H9 (cell line): ENCODE data around the gene TMEM92. TPM values are rescaled to one million over a fixed set of nuclear protein-coding genes. Genes with fewer than 3 reads are reported as not detected.

Experiments used
- DNase-seq: peaks from one replicate; pipeline ENCODE4 v3.0.0-alpha.2; 2017
- H2AFZ ChIP-seq: one replicate; pipeline ENCODE4 v1.6.1; 2013; ENCODE audit warnings: mild to moderate bottlenecking, low read length, control low read depth, moderate library complexity
- H2AK5ac ChIP-seq: 2 replicates; pipeline ENCODE4 v1.6.1; 2013; ENCODE audit warnings: low read length, control low read depth, mixed read lengths; ENCODE audit not compliant: insufficient read length
- H2BK120ac ChIP-seq: one replicate; pipeline ENCODE4 v1.6.1; 2013; ENCODE audit warnings: low read depth, mild to moderate bottlenecking, low read length, control low read depth, inconsistent platforms; ENCODE audit not compliant: poor library complexity, severe bottlenecking
- H2BK12ac ChIP-seq: 2 replicates; pipeline ENCODE4 v1.6.1; 2013; ENCODE audit warnings: low read length, control low read depth, mixed read lengths, low read depth; ENCODE audit not compliant: insufficient read length
- H2BK15ac ChIP-seq: 2 replicates; pipeline ENCODE4 v1.6.1; 2013; ENCODE audit warnings: low read depth, low read length, control low read depth
- H2BK20ac ChIP-seq: one replicate; pipeline ENCODE4 v1.6.1; 2013; ENCODE audit warnings: low read depth, mild to moderate bottlenecking, low read length, control low read depth, inconsistent platforms; ENCODE audit not compliant: poor library complexity, severe bottlenecking
- H2BK5ac ChIP-seq: 2 replicates; pipeline ENCODE4 v1.6.1; 2013; ENCODE audit warnings: low read length, control low read depth, mixed read lengths; ENCODE audit not compliant: insufficient read length
- H3K14ac ChIP-seq: 2 replicates; pipeline ENCODE4 v1.6.1; 2013; ENCODE audit warnings: low read length, control low read depth; ENCODE audit not compliant: insufficient read depth
- H3K18ac ChIP-seq: 2 replicates; pipeline ENCODE4 v1.6.1; 2013; ENCODE audit warnings: low read depth, mild to moderate bottlenecking, mixed read lengths, low read length, control low read depth; ENCODE audit not compliant: insufficient read length
- H3K23ac ChIP-seq: 2 replicates; pipeline ENCODE4 v1.6.1; 2013; ENCODE audit warnings: low read length, control low read depth, mixed read lengths, low read depth; ENCODE audit not compliant: insufficient read length
- H3K23me2 ChIP-seq: 2 replicates; pipeline ENCODE4 v1.6.1; 2013; ENCODE audit warnings: low read depth, mild to moderate bottlenecking, mixed read lengths, low read length, control low read depth; ENCODE audit not compliant: insufficient read length, poor library complexity, severe bottlenecking
- H3K27ac ChIP-seq: 2 replicates; pipeline ENCODE4 v1.5.1; 2013; ENCODE audit warnings: low read length, control low read depth, mixed read lengths, low read depth; ENCODE audit not compliant: insufficient read length
- H3K27me3 ChIP-seq: 2 replicates; pipeline ENCODE4 v1.6.1; 2013; ENCODE audit warnings: low read length, control low read depth, inconsistent platforms; ENCODE audit not compliant: insufficient read depth
- H3K4ac ChIP-seq: 2 replicates; pipeline ENCODE4 v1.6.1; 2013; ENCODE audit warnings: low read depth, mild to moderate bottlenecking, control low read depth, inconsistent platforms, low read length, moderate library complexity
- H3K4me1 ChIP-seq: 2 replicates; pipeline ENCODE4 v1.6.1; 2013; ENCODE audit warnings: low read length, control low read depth, inconsistent platforms; ENCODE audit not compliant: insufficient read depth
- H3K4me2 ChIP-seq: 2 replicates; pipeline ENCODE4 v1.6.1; 2013; ENCODE audit warnings: low read length, control low read depth, mixed read lengths; ENCODE audit not compliant: insufficient read length, insufficient read depth
- H3K56ac ChIP-seq: 2 replicates; pipeline ENCODE4 v1.6.1; 2013; ENCODE audit warnings: low read depth, mild to moderate bottlenecking, mixed read lengths, low read length, control low read depth; ENCODE audit not compliant: insufficient read length
- H3K79me1 ChIP-seq: 2 replicates; pipeline ENCODE4 v1.6.1; 2013; ENCODE audit warnings: low read depth, mild to moderate bottlenecking, moderate library complexity, low read length, control low read depth, inconsistent platforms; ENCODE audit not compliant: insufficient read depth, poor library complexity, severe bottlenecking
- H3K79me2 ChIP-seq: 2 replicates; pipeline ENCODE4 v1.6.1; 2013; ENCODE audit warnings: low read length, control low read depth, inconsistent platforms; ENCODE audit not compliant: insufficient read depth
- H3K9ac ChIP-seq: 2 replicates; pipeline ENCODE4 v1.6.1; 2013; ENCODE audit warnings: low read length, control low read depth, mixed read lengths; ENCODE audit not compliant: insufficient read length; ENCODE audit errors: extremely low read depth
- H3K9me3 ChIP-seq: one replicate; pipeline ENCODE4 v1.6.1; 2013; ENCODE audit warnings: low read depth, low read length, inconsistent platforms; ENCODE audit not compliant: control insufficient read depth
- H3T11ph ChIP-seq: one replicate; pipeline ENCODE4 v1.6.1; 2013; ENCODE audit warnings: mild to moderate bottlenecking, low read length, control low read depth, inconsistent platforms
- H4K20me1 ChIP-seq: one replicate; pipeline ENCODE4 v1.6.1; 2013; ENCODE audit not compliant: control insufficient read depth, insufficient read length, insufficient read depth
- H4K5ac ChIP-seq: 2 replicates; pipeline ENCODE4 v1.6.1; 2013; ENCODE audit warnings: low read depth, mild to moderate bottlenecking, mixed read lengths, low read length, control low read depth; ENCODE audit not compliant: insufficient read length
- H4K8ac ChIP-seq: replicated peaks from 2 replicates; pipeline ENCODE4 v1.6.1; 2013; ENCODE audit warnings: low read length, control low read depth, mixed read lengths, low read depth; ENCODE audit not compliant: insufficient read length
- H4K91ac ChIP-seq: 2 replicates; pipeline ENCODE4 v1.6.1; 2013; ENCODE audit warnings: low read depth, mild to moderate bottlenecking, moderate library complexity, mixed read lengths, low read length, control low read depth; ENCODE audit not compliant: insufficient read length
- H3K27ac Mint-ChIP-seq, 3 experiments: 2 replicates in 2 of 3; 3 replicates in 1 of 3; pipeline ENCODE4 v1.8.0; 2020 to 2021; ENCODE audit warnings: mixed read lengths in 3 of 3, mild to moderate bottlenecking in 1 of 3, moderate library complexity in 1 of 3
- H3K27me3 Mint-ChIP-seq: 2 replicates; pipeline ENCODE4 v1.8.0; 2021; ENCODE audit warnings: low read depth, mild to moderate bottlenecking, moderate library complexity, mixed read lengths
- H3K36me3 Mint-ChIP-seq, 3 experiments: 2 replicates in 2 of 3; 3 replicates in 1 of 3; pipeline ENCODE4 v1.8.0; 2020 to 2021; ENCODE audit warnings: low read depth in 3 of 3, mixed read lengths in 3 of 3; ENCODE audit not compliant: insufficient read depth in 1 of 3
- H3K4me1 Mint-ChIP-seq, 2 experiments: 2 replicates each; pipeline ENCODE4 v1.8.0; 2020; ENCODE audit warnings: mixed read lengths in 2 of 2
- H3K4me3 Mint-ChIP-seq, 2 experiments: 2 replicates in 1 of 2; 3 replicates in 1 of 2; pipeline ENCODE4 v1.8.0; 2020 to 2021; ENCODE audit warnings: mild to moderate bottlenecking in 2 of 2, mixed read lengths in 2 of 2, moderate library complexity in 1 of 2
- H3K9me3 Mint-ChIP-seq, 2 experiments: 2 replicates in 1 of 2; 3 replicates in 1 of 2; pipeline ENCODE4 v1.8.0; 2020; ENCODE audit warnings: mild to moderate bottlenecking in 2 of 2, mixed read lengths in 2 of 2, moderate library complexity in 1 of 2
- WGBS: extraction: QIAGEN DNeasy Blood & Tissue Kit; methylation state at CpG from one replicate; pipeline ENCODE4 v1.1.7; 2013; ENCODE audit warnings: missing lambda C conversion rate, low lambda C conversion rate, mixed read lengths; ENCODE audit not compliant: insufficient read length; ENCODE audit errors: extremely low coverage; 5-methylcytosine and 5-hydroxymethylcytosine counted together
- total RNA-seq: library from RNA; stranded (reverse); gene quantifications from 2 replicates; pipeline ENCODE4 v1.2.1, GENCODE V29; 2021
- TF ChIP-seq, protein P1 (sequence below): fragments of 200-600 bp; sonication (generic); conservative IDR thresholded peaks from 3 replicates; pipeline ENCODE4 v1.8.0; 2021; ENCODE audit warnings: antibody characterized with exemption, mild to moderate bottlenecking

The TMEM92 gene
- total RNA-seq, 1 experiment from 2014 or later: 10.9 TPM

- H2AK5ac ChIP-seq: no peak overlapping the region
- Mint-ChIP-seq H3K4me1 (peaks cover 44 to 71% of the 10 kb centered on the region in 2 experiments), H3K36me3 (no peaks in the 10 kb centered on the region), H3K27ac (peak overlapping the region in 1 of 3 experiments; percentile 75; a peak in 2 of 7 replicates), H3K9me3 (no peaks in the 10 kb centered on the region; a peak in 2 of 5 replicates), H3K27me3 (peaks cover 13% of the 10 kb centered on the region), H3K4me3 (peak overlapping the region in 1 of 2 experiments; percentile 12; a peak in 2 of 5 replicates)
- no peak overlapping the region for H3K9ac ChIP-seq
- no peak overlapping the region for H4K5ac ChIP-seq
- H3K9me3 ChIP-seq: no peaks in the 10 kb centered on the region
- H2BK5ac ChIP-seq: no peak overlapping the region
- H3K79me2 ChIP-seq: no peaks in the 10 kb centered on the region
- H4K91ac ChIP-seq: no peak overlapping the region
- no peak overlapping the region for H2BK15ac ChIP-seq
- no peak overlapping the region for H3K56ac ChIP-seq
- H4K20me1 ChIP-seq: no peaks in the 10 kb centered on the region
- H3K14ac ChIP-seq: no peak overlapping the region
- H3K4ac ChIP-seq: no peak overlapping the region
- H3K23me2 ChIP-seq: peaks cover 4% of the 10 kb centered on the region
- 0 out of 2 replicates have a peak, but pooled peaks cover 2% of the 10 kb centered on the region for H3K4me1 ChIP-seq
- H2BK120ac ChIP-seq: no peak overlapping the region
- H3K27ac ChIP-seq: no peak overlapping the region
- no CpG with 5 or more reads among the region's 7 CpGs for WGBS
- H3K18ac ChIP-seq: no peak overlapping the region
- H3T11ph ChIP-seq: no peak overlapping the region
- H2BK12ac ChIP-seq: no peak overlapping the region
- no peak overlapping the region for H3K4me2 ChIP-seq
- no peak overlapping the region for H2BK20ac ChIP-seq
- peak; percentile 26 for DNase-seq
- H2AFZ ChIP-seq: no peak overlapping the region
- TF ChIP-seq, protein P1, sequence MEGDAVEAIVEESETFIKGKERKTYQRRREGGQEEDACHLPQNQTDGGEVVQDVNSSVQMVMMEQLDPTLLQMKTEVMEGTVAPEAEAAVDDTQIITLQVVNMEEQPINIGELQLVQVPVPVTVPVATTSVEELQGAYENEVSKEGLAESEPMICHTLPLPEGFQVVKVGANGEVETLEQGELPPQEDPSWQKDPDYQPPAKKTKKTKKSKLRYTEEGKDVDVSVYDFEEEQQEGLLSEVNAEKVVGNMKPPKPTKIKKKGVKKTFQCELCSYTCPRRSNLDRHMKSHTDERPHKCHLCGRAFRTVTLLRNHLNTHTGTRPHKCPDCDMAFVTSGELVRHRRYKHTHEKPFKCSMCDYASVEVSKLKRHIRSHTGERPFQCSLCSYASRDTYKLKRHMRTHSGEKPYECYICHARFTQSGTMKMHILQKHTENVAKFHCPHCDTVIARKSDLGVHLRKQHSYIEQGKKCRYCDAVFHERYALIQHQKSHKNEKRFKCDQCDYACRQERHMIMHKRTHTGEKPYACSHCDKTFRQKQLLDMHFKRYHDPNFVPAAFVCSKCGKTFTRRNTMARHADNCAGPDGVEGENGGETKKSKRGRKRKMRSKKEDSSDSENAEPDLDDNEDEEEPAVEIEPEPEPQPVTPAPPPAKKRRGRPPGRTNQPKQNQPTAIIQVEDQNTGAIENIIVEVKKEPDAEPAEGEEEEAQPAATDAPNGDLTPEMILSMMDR: no peak
- peaks cover 4% of the 10 kb centered on the region; the same call in 1 of the 2 replicates for H3K27me3 ChIP-seq
- H4K8ac ChIP-seq: no peak overlapping the region
- no peaks in the 10 kb centered on the region for H3K79me1 ChIP-seq
- no peak overlapping the region for H3K23ac ChIP-seq
These were observed 5.5 kb upstream of the TMEM92 start for GRCh38 chr17:50268743-50269275.
